K562 (cell line): Measurements from ENCODE around the gene GALNT16. TPM values are rescaled to one million over a fixed set of nuclear protein-coding genes. Genes with fewer than 3 reads are reported as not detected.

Experiments
- ATAC-seq: fragments of 200-7000 bp; cut with Tn5 transposase; 3 replicates; pipeline ENCODE4 v1.9.1; 2020; ENCODE audit warnings: moderate library complexity
- BruUV-seq: library from RNA; stranded (reverse); fragments of 400-500 nt; replicated peaks from 2 replicates; lab custom pipeline; 2021; lab: Mats Ljungman, UMichigan
- CTCF ChIA-PET: fragments of 300-600 bp; formaldehyde crosslinking; extraction: SDS; loops from one replicate; lab custom pipeline; 2021; ENCODE audit warnings: low intra/inter-chr PET ratio; lab: Yijun Ruan, JAX
- POLR2A ChIA-PET: fragments of 300-600, 350-650 bp; sonication (Branson Sonifier 250); formaldehyde crosslinking; extraction: SDS; loops from one replicate; lab custom pipeline; 2021; ENCODE audit warnings: antibody characterized with exemption, inconsistent platforms; lab: Yijun Ruan, JAX
- DNase-seq, 4 experiments: peaks; one replicate each; pipeline versions ENCODE4 v3.0.0 to v3.0.0-alpha.2; 2011 to 2018; ENCODE audit warnings: low spot score in 3 of 4, mixed read lengths in 3 of 4; ENCODE audit errors: extremely low read depth in 1 of 4
- FAIRE-seq: peaks from 2 replicates; lab custom pipeline; 2011; peaks lifted over from hg19 to GRCh38; lab: Jason Lieb, UNC
- H2AFZ ChIP-seq: 2 replicates; pipeline ENCODE4 v1.6.0; 2011; ENCODE audit warnings: low read depth, low read length, control low read depth, inconsistent platforms
- H3K27ac ChIP-seq: fragments of 200-600 bp; 3 replicates; pipeline ENCODE4 v1.8.0; 2011; ENCODE audit warnings: low read depth, mild to moderate bottlenecking, control low read depth, inconsistent platforms, low read length, moderate library complexity, mixed read lengths; ENCODE audit errors: extremely low read depth
- H3K27me3 ChIP-seq, 2 experiments: fragments of 300-600 bp in 1 of 2; 2 replicates in 1 of 2; 3 replicates in 1 of 2; pipeline versions ENCODE4 v1.6.0 to v1.8.0; 2011; ENCODE audit warnings: inconsistent platforms in 2 of 2, low read length in 2 of 2, mild to moderate bottlenecking in 1 of 2, mixed read lengths in 1 of 2, moderate library complexity in 1 of 2; ENCODE audit not compliant: control insufficient read depth in 2 of 2, insufficient read depth in 2 of 2
- H3K36me3 ChIP-seq: fragments of 300-600 bp; 3 replicates; pipeline ENCODE4 v1.8.0; 2011; ENCODE audit warnings: mild to moderate bottlenecking, low read length, inconsistent platforms; ENCODE audit not compliant: control insufficient read depth, insufficient read depth
- H3K4me1 ChIP-seq, 2 experiments: fragments of 200-600 bp in 1 of 2; replicated peaks in 1 of 2; 2 replicates in 1 of 2; 3 replicates in 1 of 2; pipeline versions ENCODE4 v1.5.1 to v1.8.0; 2011; ENCODE audit warnings: inconsistent platforms in 2 of 2, low read length in 2 of 2, mild to moderate bottlenecking in 1 of 2, mixed read lengths in 1 of 2, moderate library complexity in 1 of 2; ENCODE audit not compliant: control insufficient read depth in 2 of 2, insufficient read depth in 2 of 2
- H3K4me2 ChIP-seq: 2 replicates; pipeline ENCODE4 v1.6.1; 2011; ENCODE audit warnings: low read length, control low read depth, inconsistent platforms, mixed read lengths; ENCODE audit not compliant: insufficient read depth
- H3K4me3 ChIP-seq: fragments of 200-600 bp; sonication (generic), shearing (Covaris generic); 2 replicates; pipeline ENCODE4 v1.5.1; 2016; ENCODE audit warnings: control low read depth, inconsistent platforms
- H3K79me2 ChIP-seq: fragments of 200-600 bp; 3 replicates; pipeline ENCODE4 v1.8.0; 2011; ENCODE audit warnings: low read length, inconsistent platforms; ENCODE audit not compliant: control insufficient read depth, insufficient read depth
- H3K9ac ChIP-seq, 2 experiments: 2 replicates each; pipeline versions ENCODE4 v1.6.0 to v1.6.1; 2011; ENCODE audit warnings: low read depth in 2 of 2, low read length in 2 of 2, control low read depth in 1 of 2, inconsistent platforms in 1 of 2, mild to moderate bottlenecking in 1 of 2, mixed read lengths in 1 of 2; ENCODE audit not compliant: insufficient read depth in 1 of 2
- H3K9me1 ChIP-seq: one replicate; pipeline ENCODE4 v1.6.0; 2011; ENCODE audit warnings: inconsistent platforms, mild to moderate bottlenecking, low read length, moderate library complexity; ENCODE audit not compliant: control insufficient read depth, insufficient read depth
- H3K9me3 ChIP-seq: replicated peaks from 2 replicates; pipeline ENCODE4 v1.5.1; 2011; ENCODE audit warnings: low read depth, low read length, inconsistent platforms; ENCODE audit not compliant: control insufficient read depth, insufficient read depth
- H4K20me1 ChIP-seq: replicated peaks from 2 replicates; pipeline ENCODE4 v1.6.1; 2011; ENCODE audit warnings: low read length, inconsistent platforms, mixed read lengths; ENCODE audit not compliant: control insufficient read depth, insufficient read depth
- GATA2 ChIP-seq: sonication (generic); formaldehyde crosslinking; IDR thresholded peaks from 2 replicates; pipeline ENCODE4 v1.4.0; 2020; ENCODE audit warnings: mild to moderate bottlenecking, missing genetic modification reagents
- PCBP1 ChIP-seq: fragments of 200-400 bp; formaldehyde crosslinking; IDR thresholded peaks from 2 replicates; pipeline ENCODE4 v1.6.1; 2018; ENCODE audit warnings: mild to moderate bottlenecking, low read depth, low read length; ENCODE audit not compliant: poor library complexity, severe bottlenecking
- PURB ChIP-seq: sonication (generic); formaldehyde crosslinking; IDR thresholded peaks from 2 replicates; pipeline ENCODE4 v1.9.0; 2021; ENCODE audit warnings: low read depth, mild to moderate bottlenecking, missing genetic modification reagents
- ZZZ3 ChIP-seq: fragments of 450-650 bp; IDR thresholded peaks from 2 replicates; pipeline ENCODE4 v1.6.1; 2016; ENCODE audit warnings: antibody characterized with exemption, mild to moderate bottlenecking, moderate library complexity
- WGBS: fragments of 100-300 bp; shearing (Covaris generic); methylation state at CpG from one replicate; pipeline ENCODE4 v1.1.6; 2016; ENCODE audit warnings: low coverage, mixed read lengths; ENCODE audit not compliant: insufficient coverage; ENCODE audit errors: missing lambda C conversion rate; 5-methylcytosine and 5-hydroxymethylcytosine counted together
- in situ Hi-C: fragments of 300-500 bp; cut with MboI; formaldehyde crosslinking; loops from 4 replicates; pipeline ENCODE4 v1.15.0; 2018; ENCODE audit warnings: inconsistent platforms, mixed read lengths
- intact Hi-C: fragments of 100-400 bp; cut with micrococcal nuclease; formaldehyde crosslinking; loops from 2 replicates; pipeline ENCODE4 v1.14.2; 2022
- polyA plus RNA-seq, 8 experiments: library from polyadenylated mRNA; depleted of rRNA in 4 of 8; stranded (reverse) in 5 of 8; unstranded in 3 of 8; fragments of >200 nt; fragmentation: Nextera tagmentation in 2 of 8; fragmentation: Illumina TruSeq in 1 of 8; extraction: Ambion mirVana in 2 of 8; extraction: Trizol in 1 of 8; gene quantifications; 2 replicates each; pipeline versions ENCODE4 v1.2.1 to v1.2.3, GENCODE V29; 2011 to 2014; ENCODE audit warnings: inconsistent platforms in 1 of 8, missing spikeins in 1 of 8
- total RNA-seq, 7 experiments: library from RNA; depleted of rRNA in 6 of 7; stranded (reverse); fragments of >200 nt in 6 of 7; fragmentation: Illumina TruSeq in 2 of 7; extraction: Trizol in 2 of 7; gene quantifications; 2 replicates each; pipeline versions ENCODE4 v1.2.1 to v1.2.3, GENCODE V29; 2011 to 2021; ENCODE audit warnings: low replicate concordance in 1 of 7
- TF ChIP-seq, protein P1 (sequence below): fragments of 450-650 bp; IDR thresholded peaks from 2 replicates; pipeline ENCODE4 v1.6.1; 2014; ENCODE audit warnings: low read depth, mild to moderate bottlenecking, moderate library complexity, borderline replicate concordance
- TF ChIP-seq, protein P2 (sequence below), 2 experiments: fragments of 450-650 bp; IDR thresholded peaks; 2 replicates each; pipeline ENCODE4 v1.6.1; 2016; ENCODE audit warnings: mild to moderate bottlenecking in 2 of 2, borderline replicate concordance in 1 of 2, low read depth in 1 of 2, moderate library complexity in 1 of 2
- TF ChIP-seq, protein P3 (sequence below): fragments of 250-450 bp; sonication (Bioruptor Pico); IDR thresholded peaks from 2 replicates; pipeline ENCODE4 v1.5.0; 2021; ENCODE audit warnings: mild to moderate bottlenecking, moderate library complexity

Gene GALNT16
- total and polyA plus RNA-seq, 9 of the 15 experiments (the other 6 are each of a cell fraction or from before 2014, with no cell fraction given) = not detected

DNA sequence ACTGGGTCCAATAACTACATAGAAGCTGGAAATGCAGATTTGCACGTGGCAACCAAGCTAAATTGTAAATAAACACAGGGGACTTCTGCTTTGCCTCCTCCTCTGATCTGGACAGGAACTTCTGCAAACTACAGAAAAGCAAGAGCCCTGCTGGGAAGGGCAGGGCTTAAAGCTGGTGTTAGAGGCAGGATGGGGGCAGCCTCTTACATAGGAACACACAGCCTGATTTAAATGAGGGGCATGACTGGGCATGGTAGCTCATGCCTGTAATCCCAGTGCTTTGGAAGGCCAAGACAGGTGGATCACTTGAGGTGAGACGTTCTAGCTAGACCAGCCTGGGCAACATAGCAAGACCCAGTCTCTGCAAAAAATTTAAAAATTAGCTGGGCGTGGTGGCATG, 91.4 kb downstream of the GALNT16 start:
- no peaks in the 10 kb centered on the region for H3K9me1 ChIP-seq
- no peak overlapping the region for H3K9ac ChIP-seq
- no peak for FAIRE-seq
- no peaks in the 10 kb centered on the region for H3K36me3 ChIP-seq
- WGBS = 0% methylated on average over 3 of the region's 3 CpGs
- H2AFZ ChIP-seq = no peak overlapping the region
- no peak for DNase-seq
- H3K4me1 ChIP-seq = no peaks in the 10 kb centered on the region
- H3K4me3 ChIP-seq = no peak overlapping the region
- no peak overlapping the region for H3K27ac ChIP-seq
- no peak for ATAC-seq
- BruUV-seq = no TSS peak
- no peak overlapping the region for H3K4me2 ChIP-seq
- H3K9me3 ChIP-seq = no peaks in the 10 kb centered on the region
- H3K79me2 ChIP-seq = no peaks in the 10 kb centered on the region
- peaks cover 0 to 76% of the 10 kb centered on the region in 2 experiments; a peak in 3 of 5 replicates for H3K27me3 ChIP-seq
- ChIA-PET CTCF (no interaction called here), POLR2A (interaction anchor here (0.6 kb wide), 1 partner anchor 57 kb away, joined by 3 read pairs; no protein-coding TSS in a partner anchor)
- H4K20me1 ChIP-seq = no peaks in the 10 kb centered on the region
- intact Hi-C loops = no loop called here
- in situ Hi-C loops = no loop called here
- TF ChIP-seq PURB (CRISPR knock-in tag) = no peak
- TF ChIP-seq, protein P1, sequence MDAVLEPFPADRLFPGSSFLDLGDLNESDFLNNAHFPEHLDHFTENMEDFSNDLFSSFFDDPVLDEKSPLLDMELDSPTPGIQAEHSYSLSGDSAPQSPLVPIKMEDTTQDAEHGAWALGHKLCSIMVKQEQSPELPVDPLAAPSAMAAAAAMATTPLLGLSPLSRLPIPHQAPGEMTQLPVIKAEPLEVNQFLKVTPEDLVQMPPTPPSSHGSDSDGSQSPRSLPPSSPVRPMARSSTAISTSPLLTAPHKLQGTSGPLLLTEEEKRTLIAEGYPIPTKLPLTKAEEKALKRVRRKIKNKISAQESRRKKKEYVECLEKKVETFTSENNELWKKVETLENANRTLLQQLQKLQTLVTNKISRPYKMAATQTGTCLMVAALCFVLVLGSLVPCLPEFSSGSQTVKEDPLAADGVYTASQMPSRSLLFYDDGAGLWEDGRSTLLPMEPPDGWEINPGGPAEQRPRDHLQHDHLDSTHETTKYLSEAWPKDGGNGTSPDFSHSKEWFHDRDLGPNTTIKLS = no peak
- TF ChIP-seq PCBP1 = no peak
- TF ChIP-seq, protein P2, sequence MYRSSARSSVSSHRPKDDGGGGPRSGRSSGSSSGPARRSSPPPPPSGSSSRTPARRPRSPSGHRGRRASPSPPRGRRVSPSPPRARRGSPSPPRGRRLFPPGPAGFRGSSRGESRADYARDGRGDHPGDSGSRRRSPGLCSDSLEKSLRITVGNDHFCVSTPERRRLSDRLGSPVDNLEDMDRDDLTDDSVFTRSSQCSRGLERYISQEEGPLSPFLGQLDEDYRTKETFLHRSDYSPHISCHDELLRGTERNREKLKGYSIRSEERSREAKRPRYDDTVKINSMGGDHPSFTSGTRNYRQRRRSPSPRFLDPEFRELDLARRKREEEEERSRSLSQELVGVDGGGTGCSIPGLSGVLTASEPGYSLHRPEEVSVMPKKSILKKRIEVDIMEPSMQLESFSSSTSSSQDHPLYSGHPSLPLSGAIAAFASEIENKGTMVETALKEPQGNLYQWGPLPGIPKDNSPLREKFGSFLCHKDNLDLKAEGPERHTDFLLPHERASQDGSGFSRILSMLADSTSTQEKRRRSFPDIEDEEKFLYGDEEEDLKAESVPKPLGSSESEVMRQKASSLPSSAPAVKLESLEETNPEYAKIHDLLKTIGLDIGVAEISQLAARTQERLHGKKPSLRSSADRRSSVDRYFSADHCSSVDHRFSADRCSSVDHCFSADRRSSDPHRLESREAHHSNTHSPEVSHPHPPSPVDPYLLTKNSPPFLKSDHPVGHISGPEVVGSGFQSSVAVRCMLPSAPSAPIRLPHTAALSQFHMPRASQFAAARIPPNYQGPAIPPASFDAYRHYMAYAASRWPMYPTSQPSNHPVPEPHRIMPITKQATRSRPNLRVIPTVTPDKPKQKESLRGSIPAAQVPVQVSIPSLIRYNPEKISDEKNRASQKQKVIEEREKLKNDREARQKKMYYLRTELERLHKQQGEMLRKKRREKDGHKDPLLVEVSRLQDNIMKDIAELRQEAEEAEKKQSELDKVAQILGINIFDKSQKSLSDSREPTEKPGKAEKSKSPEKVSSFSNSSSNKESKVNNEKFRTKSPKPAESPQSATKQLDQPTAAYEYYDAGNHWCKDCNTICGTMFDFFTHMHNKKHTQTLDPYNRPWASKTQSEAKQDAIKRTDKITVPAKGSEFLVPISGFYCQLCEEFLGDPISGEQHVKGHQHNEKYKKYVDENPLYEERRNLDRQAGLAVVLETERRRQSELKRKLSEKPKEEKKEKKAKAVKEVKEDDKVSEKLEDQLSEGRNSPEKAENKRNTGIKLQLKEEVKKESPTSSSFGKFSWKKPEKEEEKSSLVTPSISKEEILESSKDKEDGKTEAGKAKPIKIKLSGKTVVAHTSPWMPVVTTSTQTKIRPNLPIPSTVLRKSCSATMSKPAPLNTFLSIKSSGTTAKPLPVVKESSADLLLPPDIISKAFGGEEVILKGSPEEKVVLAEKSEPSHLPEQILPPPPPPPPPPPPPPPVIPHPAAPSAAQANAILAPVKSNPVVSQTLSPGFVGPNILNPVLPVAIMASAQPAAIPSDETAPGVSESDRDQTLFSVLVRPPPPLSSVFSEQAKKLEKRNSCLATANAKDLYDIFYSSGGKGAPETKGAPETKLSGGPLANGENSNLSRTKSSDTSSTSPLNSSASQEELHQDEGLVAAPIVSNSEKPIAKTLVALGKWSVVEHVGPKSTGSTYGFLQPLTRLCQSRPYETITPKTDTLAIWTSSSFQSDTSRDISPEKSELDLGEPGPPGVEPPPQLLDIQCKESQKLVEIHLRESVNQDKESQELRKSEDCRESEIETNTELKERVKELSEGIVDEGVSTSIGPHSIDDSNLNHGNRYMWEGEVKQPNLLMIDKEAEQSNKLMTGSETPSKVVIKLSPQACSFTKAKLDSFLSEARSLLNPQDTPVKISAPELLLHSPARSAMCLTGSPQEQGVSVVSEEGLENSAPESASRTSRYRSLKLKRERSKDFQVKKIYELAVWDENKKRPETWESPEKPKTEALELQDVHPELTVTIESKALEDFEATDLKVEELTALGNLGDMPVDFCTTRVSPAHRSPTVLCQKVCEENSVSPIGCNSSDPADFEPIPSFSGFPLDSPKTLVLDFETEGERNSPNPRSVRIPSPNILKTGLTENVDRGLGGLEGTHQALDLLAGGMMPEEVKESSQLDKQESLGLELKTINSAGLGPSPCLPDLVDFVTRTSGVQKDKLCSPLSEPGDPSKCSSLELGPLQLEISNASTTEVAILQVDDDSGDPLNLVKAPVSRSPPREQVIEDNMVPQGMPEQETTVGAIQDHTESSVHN (IDR thresholded peaks at IDR 0.05; ENCODE audit: borderline replicate concordance in 1 of 2, low read depth in 1 of 2) = no peak
- TF ChIP-seq ZZZ3 = no peak
- no peak for TF ChIP-seq GATA2
- TF ChIP-seq, protein P3, sequence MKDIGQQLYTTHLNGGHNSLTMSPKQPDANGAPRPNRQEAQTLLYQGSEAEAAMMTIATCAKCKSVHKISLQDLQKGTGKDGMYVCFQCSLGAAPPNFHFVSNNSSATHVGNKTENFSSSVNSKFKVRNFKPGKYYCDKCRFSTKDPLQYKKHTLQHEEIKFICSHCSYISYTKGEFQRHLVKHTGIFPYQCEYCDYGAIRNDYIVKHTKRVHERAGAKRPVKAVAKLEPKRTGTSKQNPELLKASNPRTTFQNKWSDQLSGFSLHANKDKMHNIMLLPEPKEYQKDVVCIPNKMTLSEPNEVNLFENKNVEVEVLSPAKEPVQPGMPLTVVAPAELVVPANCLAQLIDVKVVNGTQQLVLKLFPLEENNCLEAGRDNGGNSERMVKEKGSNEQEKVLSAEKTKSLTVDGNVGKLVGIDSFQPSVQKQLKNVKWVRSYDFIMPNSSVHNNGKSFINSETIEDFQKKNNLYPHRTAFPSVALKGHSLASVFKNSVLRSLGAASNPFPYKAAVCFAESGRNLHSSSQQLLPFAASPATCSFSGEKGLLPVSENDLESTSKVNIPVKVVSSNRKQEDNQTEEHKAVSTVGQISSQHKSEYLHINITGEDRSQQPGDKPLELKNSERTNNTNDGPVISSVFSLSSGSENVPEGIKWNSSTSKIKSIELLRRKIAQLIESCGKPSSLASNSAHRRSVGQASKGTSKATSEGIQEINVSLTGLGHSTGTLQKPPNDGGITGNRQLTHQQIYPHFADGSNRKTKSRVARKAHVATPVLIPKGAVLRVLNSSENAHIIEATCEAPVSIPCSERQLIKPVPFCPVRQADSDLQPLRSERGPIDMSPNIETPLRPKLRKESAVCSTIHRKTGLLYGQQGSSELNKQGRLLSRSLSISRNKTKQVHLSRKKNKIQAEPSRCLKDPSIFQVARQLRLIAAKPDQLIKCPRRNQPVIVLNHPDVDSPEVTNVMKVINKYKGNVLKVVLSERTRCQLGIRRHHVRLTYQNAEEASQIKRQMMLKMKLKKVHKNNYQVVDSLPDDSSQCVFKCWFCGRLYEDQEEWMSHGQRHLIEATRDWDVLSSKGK = no peak
